ENCODE data around the gene EAF1.
"Not testable (repeated sequence)": the region's sequence is repeated elsewhere in the genome, so short reads cannot be mapped to it uniquely, and the experiment has no call there.

The EAF1 gene

GRCh38 chr3:15382405-15382923, 44.9 kb upstream of the EAF1 start:
- no peaks in the 10 kb centered on the region for H3K9me3 ChIP-seq (ENCODE audit: low read length)
- H3K79me2 ChIP-seq (ENCODE audit: insufficient read depth, low read length), result no peaks in the 10 kb centered on the region
- H3K4me3 ChIP-seq (ENCODE audit: low read depth, low read length, poor library complexity, severe bottlenecking), result no peak overlapping the region
- peaks cover 40% of the 10 kb centered on the region for H3K4me1 ChIP-seq (ENCODE audit: insufficient read depth, low read length, severe bottlenecking)
- TF ChIP-seq CTCF (IDR thresholded peaks at IDR 0.05; ENCODE audit: low read length) (no peak), EZH2 (IDR thresholded peaks at IDR 0.05; ENCODE audit: borderline replicate concordance, low read length) (no peak)
- no peaks in the 10 kb centered on the region for H3K36me3 ChIP-seq (ENCODE audit: insufficient read depth, low read length)
- H3K9ac ChIP-seq (ENCODE audit: low read length), result no peak overlapping the region
- H3F3A ChIP-seq (ENCODE audit: insufficient read depth, low read length), result peaks cover 3% of the 10 kb centered on the region; the same call in 1 of the 2 replicates
- H4K20me1 ChIP-seq (ENCODE audit: insufficient read depth, low read length), result no peaks in the 10 kb centered on the region
- no peak overlapping the region for H2AFZ ChIP-seq (ENCODE audit: low read length)
- no peaks in the 10 kb centered on the region for H3K27me3 ChIP-seq (ENCODE audit: insufficient read depth, low read length)
- no peaks in the 10 kb centered on the region for H3K9me2 ChIP-seq (ENCODE audit: low read depth, low read length)
- H3K27ac ChIP-seq (ENCODE audit: low read depth, low read length, poor library complexity, severe bottlenecking), result no peak overlapping the region
- H3K4me2 ChIP-seq (ENCODE audit: low read length), result no peak overlapping the region

DNA sequence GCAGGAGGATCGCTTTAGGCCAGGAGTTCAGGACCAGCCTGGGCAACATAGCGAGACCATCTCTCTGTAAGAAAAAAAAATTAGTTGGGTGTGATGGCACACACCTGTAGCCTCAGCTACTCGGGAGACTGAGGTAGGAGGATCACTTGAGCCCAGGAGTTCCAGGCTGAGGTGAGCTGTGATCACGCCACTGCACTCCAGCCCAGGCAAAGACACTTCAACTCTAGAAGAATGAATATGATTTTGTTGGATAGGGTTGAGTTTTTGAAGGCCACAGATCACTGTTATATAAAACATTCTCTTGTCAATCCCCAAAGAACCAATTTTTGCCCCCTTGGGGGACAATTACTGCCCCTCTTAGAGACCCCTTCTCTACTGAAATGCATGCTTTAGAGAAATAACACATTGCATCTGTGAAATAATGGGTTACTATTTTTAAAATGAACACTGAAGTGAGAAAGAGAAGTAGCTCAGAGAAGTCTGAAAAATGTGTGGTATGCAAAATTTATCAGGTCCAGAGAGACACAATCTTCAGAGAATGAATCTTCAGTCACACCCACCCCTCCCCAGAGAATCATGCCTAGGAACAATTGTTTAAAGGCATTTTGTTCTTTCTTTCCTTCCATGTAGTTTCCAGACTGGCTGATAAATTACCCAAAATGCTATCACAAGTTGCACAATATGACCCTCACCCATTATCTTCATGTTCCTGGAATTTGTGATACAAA, 42.7 kb upstream of the EAF1 start:
- peaks cover 31% of the 10 kb centered on the region for H3K4me1 ChIP-seq (ENCODE audit: insufficient read depth, low read length, severe bottlenecking)
- no peak overlapping the region for H3K4me3 ChIP-seq (ENCODE audit: low read depth, low read length, poor library complexity, severe bottlenecking)
- H3K9me3 ChIP-seq (ENCODE audit: low read length), result no peaks in the 10 kb centered on the region
- no peak overlapping the region for H2AFZ ChIP-seq (ENCODE audit: low read length)
- no peaks in the 10 kb centered on the region for H3K79me2 ChIP-seq (ENCODE audit: insufficient read depth, low read length)
- H3K9me2 ChIP-seq (ENCODE audit: low read depth, low read length), result no peaks in the 10 kb centered on the region
- no peak overlapping the region for H3K9ac ChIP-seq (ENCODE audit: low read length)
- peak overlapping the region; percentile 88 for H3K27ac ChIP-seq (ENCODE audit: low read depth, low read length, poor library complexity, severe bottlenecking)
- H3K27me3 ChIP-seq (ENCODE audit: insufficient read depth, low read length), result no peaks in the 10 kb centered on the region
- H4K20me1 ChIP-seq (ENCODE audit: insufficient read depth, low read length), result no peaks in the 10 kb centered on the region
- TF ChIP-seq CTCF (IDR thresholded peaks at IDR 0.05; ENCODE audit: low read length), result no peak
- no peak for TF ChIP-seq EZH2 (IDR thresholded peaks at IDR 0.05; ENCODE audit: borderline replicate concordance, low read length)
- peaks cover 3% of the 10 kb centered on the region; the same call in 1 of the 2 replicates for H3F3A ChIP-seq (ENCODE audit: insufficient read depth, low read length)
- H3K36me3 ChIP-seq (ENCODE audit: insufficient read depth, low read length), result no peaks in the 10 kb centered on the region
- H3K4me2 ChIP-seq (ENCODE audit: low read length), result peak overlapping the region; percentile 38

DNA sequence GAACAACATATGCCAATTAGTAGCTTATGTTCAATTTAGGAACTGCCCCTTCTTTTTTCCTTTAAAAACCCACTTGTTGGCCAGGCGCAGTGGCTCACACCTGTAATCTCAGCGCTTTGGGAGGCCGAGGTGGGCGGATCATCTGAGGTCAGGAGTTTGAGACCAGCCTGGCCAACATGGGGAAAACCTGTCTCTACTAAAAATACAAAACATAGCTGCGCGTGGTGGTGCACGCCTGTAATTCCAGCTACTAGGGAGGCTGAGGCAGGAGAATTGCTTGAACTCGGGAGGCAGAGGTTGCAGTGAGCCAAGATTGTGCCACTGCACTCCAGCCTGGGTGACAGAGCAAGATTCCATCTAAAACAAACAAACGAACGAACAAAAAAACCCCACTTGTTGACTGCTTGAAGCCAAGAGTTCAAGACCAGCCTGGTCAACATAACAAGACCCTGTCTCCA, 42.1 kb upstream of the EAF1 start:
- Histone ChIP-seq H3K27ac (ENCODE audit: low read depth, low read length, poor library complexity, severe bottlenecking) (peak overlapping the region; percentile 88), H3K4me1 (ENCODE audit: insufficient read depth, low read length, severe bottlenecking) (peaks cover 31% of the 10 kb centered on the region), H3K4me2 (ENCODE audit: low read length) (peak overlapping the region; percentile 38)
- H3K4me3 ChIP-seq (ENCODE audit: low read depth, low read length, poor library complexity, severe bottlenecking); H3K9ac ChIP-seq (ENCODE audit: low read length); H3F3A ChIP-seq (ENCODE audit: insufficient read depth, low read length); H3K9me3 ChIP-seq (ENCODE audit: low read length); H2AFZ ChIP-seq (ENCODE audit: low read length); H3K79me2 ChIP-seq (ENCODE audit: insufficient read depth, low read length); H3K36me3 ChIP-seq (ENCODE audit: insufficient read depth, low read length); H3K9me2 ChIP-seq (ENCODE audit: low read depth, low read length); H3K27me3 ChIP-seq (ENCODE audit: insufficient read depth, low read length); H4K20me1 ChIP-seq (ENCODE audit: insufficient read depth, low read length): not testable (repeated sequence)

Measured in OCI-LY1 (cell line).